Measurements from ENCODE around the gene MOCS3. TPM values are rescaled to one million over a fixed set of nuclear protein-coding genes. Genes with fewer than 3 reads are reported as not detected.

Gene MOCS3
- total RNA-seq, 1 donor from 2014 or later = 7.4 TPM

DNA sequence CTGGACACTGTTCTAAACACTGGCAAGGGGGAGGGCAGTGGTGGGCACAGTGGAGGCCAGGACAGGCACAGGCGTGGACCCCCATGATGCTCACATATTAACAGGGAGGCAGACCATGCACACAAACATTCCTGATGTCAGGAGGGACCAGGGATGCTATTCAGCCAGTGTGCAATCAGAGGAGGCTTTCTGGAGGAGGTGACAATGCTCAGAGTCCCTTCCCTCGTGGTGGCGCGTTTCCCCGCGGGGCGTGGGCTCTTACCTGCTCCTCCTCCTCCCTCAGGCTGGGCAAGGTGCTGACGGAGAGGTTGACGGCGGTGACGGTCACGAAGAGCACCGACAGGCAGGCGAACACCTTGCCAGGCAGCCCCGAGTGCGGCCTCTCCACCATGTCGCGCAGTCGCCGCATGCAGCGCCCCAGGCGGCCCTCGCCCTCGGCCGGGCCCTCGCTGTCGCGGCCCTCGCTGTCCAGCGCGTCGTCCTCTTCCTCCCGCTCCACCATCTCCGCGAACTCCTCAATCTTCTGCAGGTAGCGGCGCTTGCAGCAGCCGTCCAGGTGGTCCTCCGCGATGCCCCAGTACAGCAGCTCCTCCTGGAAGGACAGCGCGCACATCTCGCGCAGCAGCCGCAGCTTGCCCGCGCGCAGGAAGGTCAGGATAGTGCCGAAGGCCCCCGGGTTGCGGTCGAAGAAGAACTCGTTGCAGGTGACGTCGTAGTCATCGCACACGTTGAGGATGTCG is 50.9 kb downstream of the MOCS3 start:
- H3K27me3 Mint-ChIP-seq = no peaks in the 10 kb centered on the region
- no peaks in the 10 kb centered on the region for H3K9me3 Mint-ChIP-seq
- peaks cover 5% of the 10 kb centered on the region for H3K36me3 Mint-ChIP-seq
- DNase-seq (ENCODE audit: extremely low spot score, unreplicated experiment) = no peak
- no peak overlapping the region for H3K4me3 Mint-ChIP-seq
- peaks cover 11% of the 10 kb centered on the region for H3K4me1 Mint-ChIP-seq (ENCODE audit: unreplicated experiment)
- H3K27ac Mint-ChIP-seq = no peak overlapping the region
- TF ChIP-seq, protein P1, sequence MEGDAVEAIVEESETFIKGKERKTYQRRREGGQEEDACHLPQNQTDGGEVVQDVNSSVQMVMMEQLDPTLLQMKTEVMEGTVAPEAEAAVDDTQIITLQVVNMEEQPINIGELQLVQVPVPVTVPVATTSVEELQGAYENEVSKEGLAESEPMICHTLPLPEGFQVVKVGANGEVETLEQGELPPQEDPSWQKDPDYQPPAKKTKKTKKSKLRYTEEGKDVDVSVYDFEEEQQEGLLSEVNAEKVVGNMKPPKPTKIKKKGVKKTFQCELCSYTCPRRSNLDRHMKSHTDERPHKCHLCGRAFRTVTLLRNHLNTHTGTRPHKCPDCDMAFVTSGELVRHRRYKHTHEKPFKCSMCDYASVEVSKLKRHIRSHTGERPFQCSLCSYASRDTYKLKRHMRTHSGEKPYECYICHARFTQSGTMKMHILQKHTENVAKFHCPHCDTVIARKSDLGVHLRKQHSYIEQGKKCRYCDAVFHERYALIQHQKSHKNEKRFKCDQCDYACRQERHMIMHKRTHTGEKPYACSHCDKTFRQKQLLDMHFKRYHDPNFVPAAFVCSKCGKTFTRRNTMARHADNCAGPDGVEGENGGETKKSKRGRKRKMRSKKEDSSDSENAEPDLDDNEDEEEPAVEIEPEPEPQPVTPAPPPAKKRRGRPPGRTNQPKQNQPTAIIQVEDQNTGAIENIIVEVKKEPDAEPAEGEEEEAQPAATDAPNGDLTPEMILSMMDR (conservative IDR thresholded peaks at IDR 0.05) = no peak

DNA sequence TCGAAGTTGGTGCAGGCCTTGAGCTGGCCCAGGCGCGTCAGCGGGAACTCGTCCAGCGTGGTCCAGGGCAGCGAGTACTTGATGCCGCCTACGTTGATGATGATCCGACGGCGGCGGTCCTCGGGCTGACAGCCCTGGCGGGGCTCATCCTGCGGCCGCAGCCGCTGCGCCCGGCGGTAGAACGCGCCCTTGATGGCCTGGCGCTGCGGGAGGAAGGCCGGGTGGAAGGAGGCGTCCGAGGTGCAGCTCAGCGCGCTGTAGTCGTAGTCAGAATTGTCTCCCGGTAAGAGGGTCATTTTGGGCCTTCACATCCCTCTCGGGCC is 51.4 kb downstream of the MOCS3 start:
- Mint-ChIP-seq H3K4me1 (ENCODE audit: unreplicated experiment) (peaks cover 16% of the 10 kb centered on the region), H3K4me3 (no peak overlapping the region), H3K27me3 (no peaks in the 10 kb centered on the region), H3K27ac (no peak overlapping the region), H3K36me3 (peaks cover 5% of the 10 kb centered on the region), H3K9me3 (no peaks in the 10 kb centered on the region)
- TF ChIP-seq, protein P1 (conservative IDR thresholded peaks at IDR 0.05) = no peak
- no peak for DNase-seq (ENCODE audit: extremely low spot score, unreplicated experiment)

DNA sequence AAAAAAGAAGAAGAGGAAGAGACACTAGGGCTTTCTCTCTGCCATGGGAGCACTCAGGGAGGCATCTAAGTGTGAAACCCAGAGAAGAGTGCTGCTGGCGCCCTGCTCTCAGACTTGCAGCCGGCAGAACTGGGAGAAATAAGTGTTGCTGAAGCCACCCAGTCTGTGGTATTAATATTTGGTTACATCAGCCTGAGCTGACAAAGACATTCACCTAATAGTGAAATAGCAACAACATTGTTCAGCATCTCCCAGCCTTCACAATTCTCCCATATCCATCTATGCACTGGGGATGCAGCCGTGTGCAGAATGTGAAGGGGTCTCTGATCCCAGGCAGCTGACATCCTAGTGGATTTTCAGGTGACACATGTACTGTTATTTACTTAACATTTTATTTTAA is 52.3 kb downstream of the MOCS3 start:
- H3K4me1 Mint-ChIP-seq (ENCODE audit: unreplicated experiment) = peaks cover 24% of the 10 kb centered on the region
- H3K4me3 Mint-ChIP-seq = no peak overlapping the region
- TF ChIP-seq, protein P1 (conservative IDR thresholded peaks at IDR 0.05) = no peak
- H3K9me3 Mint-ChIP-seq = no peaks in the 10 kb centered on the region
- peaks cover 11% of the 10 kb centered on the region for H3K36me3 Mint-ChIP-seq
- H3K27ac Mint-ChIP-seq = no peak overlapping the region
- H3K27me3 Mint-ChIP-seq = no peaks in the 10 kb centered on the region
- no peak for DNase-seq (ENCODE audit: extremely low spot score, unreplicated experiment)

DNA sequence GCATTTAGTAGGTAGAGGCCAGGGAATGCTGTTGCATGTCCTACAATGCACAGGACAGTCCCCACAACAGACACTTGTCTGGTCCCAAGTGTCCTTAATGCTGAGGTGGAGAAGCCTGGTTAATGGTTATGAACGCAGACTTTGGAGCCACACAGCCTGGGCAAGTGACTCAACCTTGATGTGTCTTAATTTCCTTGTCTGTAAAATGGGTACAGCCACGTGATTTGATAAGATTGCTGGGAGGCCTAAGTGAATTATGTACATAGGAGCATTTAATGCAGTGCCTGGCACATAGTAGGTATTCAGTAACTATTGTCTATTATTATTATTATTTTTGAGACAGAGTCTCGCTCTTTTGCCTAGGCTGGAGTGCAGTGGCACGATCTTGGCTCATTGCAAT is 52.9 kb downstream of the MOCS3 start:
- H3K27ac Mint-ChIP-seq = no peak overlapping the region
- H3K4me3 Mint-ChIP-seq = no peak overlapping the region
- no peak for DNase-seq (ENCODE audit: extremely low spot score, unreplicated experiment)
- no peaks in the 10 kb centered on the region for H3K9me3 Mint-ChIP-seq
- H3K4me1 Mint-ChIP-seq (ENCODE audit: unreplicated experiment) = peaks cover 24% of the 10 kb centered on the region
- TF ChIP-seq, protein P1 (conservative IDR thresholded peaks at IDR 0.05) = no peak
- H3K27me3 Mint-ChIP-seq = no peaks in the 10 kb centered on the region
- H3K36me3 Mint-ChIP-seq = peaks cover 7% of the 10 kb centered on the region

DNA sequence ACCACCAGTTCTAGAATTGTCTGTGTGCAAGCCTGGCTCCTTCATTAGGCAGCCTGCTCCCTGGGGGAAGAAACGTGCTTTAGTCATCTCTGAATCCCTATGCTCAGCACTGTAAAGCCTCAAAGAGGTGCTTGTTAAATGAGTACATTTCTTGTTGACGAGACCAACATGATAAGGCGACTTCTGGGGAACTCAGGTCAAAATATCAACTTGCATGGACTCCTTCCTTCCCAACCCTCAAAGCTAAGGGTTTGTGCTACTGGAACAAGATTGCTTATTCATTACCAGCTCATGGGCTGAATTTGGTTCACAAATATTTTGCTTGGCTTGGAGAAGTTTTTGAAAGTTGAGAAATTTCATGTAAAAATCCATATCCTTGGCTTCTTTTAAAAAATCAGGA is 53.7 kb downstream of the MOCS3 start:
- Mint-ChIP-seq H3K9me3 (no peaks in the 10 kb centered on the region), H3K27ac (no peak overlapping the region), H3K36me3 (peaks cover 13% of the 10 kb centered on the region), H3K4me3 (no peak overlapping the region), H3K27me3 (no peaks in the 10 kb centered on the region), H3K4me1 (ENCODE audit: unreplicated experiment) (peaks cover 31% of the 10 kb centered on the region)
- DNase-seq (ENCODE audit: extremely low spot score, unreplicated experiment) = no peak
- TF ChIP-seq, protein P1 (conservative IDR thresholded peaks at IDR 0.05) = no peak

Other genes with a start within 250 kb of the MOCS3 start
- 27.7 and 50.0 TPM in 2 replicates for gene PARD6B, start 227.2 kb upstream of the MOCS3 start, total RNA-seq (ENCODE audit: low replicate concordance)
- gene BCAS4, start 163.8 kb upstream of the MOCS3 start, total RNA-seq (ENCODE audit: low replicate concordance) = 6.3 and 9.3 TPM in 2 replicates
- 81.7 and 103 TPM in 2 replicates for gene ADNP, start 27.4 kb upstream of the MOCS3 start, total RNA-seq (ENCODE audit: low replicate concordance)
- gene DPM1, start 286 bp upstream of the MOCS3 start, total RNA-seq (ENCODE audit: low replicate concordance) = 36.2 and 40.8 TPM in 2 replicates
- gene KCNG1, start 64.3 kb downstream of the MOCS3 start, total RNA-seq (ENCODE audit: low replicate concordance) = 78.8 and 238 TPM in 2 replicates